Kasumi-1 (cell line): Measurements from ENCODE around the gene WDSUB1.

Source experiments
- DNase-seq, 2 experiments: peaks; one replicate each; lab custom pipeline; 2025; lab: John Stamatoyannopoulos, UW

Gene WDSUB1, protein sequence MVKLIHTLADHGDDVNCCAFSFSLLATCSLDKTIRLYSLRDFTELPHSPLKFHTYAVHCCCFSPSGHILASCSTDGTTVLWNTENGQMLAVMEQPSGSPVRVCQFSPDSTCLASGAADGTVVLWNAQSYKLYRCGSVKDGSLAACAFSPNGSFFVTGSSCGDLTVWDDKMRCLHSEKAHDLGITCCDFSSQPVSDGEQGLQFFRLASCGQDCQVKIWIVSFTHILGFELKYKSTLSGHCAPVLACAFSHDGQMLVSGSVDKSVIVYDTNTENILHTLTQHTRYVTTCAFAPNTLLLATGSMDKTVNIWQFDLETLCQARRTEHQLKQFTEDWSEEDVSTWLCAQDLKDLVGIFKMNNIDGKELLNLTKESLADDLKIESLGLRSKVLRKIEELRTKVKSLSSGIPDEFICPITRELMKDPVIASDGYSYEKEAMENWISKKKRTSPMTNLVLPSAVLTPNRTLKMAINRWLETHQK

DNA sequence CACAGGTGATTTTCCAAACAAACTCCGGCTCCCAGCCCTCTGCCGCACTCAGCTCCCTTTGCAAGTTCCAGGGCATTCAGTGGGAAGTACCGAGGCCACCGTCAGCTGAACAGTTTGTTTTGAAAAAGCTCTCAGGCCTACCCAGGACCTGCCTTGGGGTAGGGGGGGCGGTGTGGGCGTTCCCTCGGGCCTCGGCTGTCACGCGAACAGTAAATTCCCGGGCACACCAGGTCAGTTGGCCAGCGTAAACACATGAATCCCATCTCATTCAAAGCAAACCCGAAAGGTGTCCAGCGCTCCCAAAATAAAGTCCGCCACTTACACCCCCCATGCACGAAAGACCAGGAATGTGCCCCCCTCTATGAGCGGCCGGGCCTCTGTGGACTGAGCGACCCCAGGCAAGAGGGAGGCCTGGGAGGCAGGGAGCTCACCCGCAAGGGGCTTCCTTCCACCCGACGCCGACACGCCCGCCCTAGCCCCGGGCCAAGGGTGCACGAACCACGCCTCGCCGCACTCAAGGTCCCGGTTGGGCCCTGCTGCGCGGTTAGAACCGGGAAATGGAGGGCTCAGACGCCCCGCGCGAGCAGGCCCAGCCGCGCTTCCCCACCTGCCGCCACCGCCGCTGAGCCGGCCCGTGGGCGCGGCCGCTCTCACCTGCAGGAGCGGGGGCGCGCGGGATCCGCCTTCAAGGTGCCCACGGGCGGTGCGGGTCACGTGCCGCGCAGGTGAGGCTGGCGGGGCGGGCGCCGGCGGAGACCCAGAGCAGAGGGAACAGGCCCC is at the start of gene WDSUB1:
Gene WDSUB1, minus strand, starts transcription at position 775 of the 780 bp plus-strand sequence. CDS start 3,634 bp downstream, outside the sequence.
- DNase-seq: peak; percentile 45 to 58

DNA sequence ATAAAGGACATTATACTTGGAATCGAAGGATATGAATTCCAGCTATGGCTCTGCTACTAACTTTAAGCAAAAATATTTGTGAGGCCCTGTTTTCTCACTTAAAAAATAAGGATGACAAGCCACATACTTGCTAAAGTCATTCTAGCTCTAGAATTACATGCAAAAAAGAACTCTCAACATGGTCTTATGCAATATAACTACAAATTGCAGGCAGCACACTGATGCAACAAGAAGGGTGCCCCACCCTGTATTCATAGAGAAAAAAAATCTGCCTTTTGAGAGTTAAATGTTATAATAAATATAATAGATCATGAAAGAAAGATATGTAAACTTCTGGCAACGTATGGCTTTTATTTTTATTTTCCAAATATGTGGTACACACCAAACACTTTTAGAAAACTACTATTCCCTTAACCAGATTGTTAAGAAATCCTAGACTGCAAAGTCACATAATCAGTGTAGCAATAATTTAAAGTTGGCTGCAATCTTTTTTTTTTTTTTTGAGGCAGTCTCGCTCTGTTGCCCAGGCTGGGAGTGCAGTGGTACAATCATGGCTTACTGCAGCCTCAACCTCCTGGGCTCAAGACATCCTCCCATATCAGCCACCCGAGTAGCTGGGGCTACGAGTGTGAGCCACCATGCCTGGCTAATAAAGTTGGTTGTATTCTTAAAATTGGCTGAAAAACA is 40.2 kb upstream of the WDSUB1 start:
- no peak for DNase-seq

DNA sequence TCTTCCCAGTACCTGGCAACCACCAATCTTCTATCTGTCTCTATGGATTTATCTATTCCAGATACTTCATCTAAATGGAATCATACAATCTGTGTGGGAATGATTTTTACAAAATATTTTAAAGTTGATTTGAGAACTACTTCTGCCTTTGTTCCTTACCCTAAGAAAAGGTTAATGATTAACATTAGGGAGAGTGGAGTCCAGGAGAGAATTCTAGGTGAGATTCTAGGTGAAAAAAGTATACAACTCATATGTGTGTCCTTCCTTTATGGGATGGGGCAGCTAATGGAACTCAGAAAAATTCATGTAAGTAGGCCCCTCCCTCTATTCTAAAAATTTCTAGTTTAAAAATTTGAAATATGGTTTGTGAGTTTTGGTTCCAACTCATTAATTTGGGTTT is 35.9 kb upstream of the WDSUB1 start:
- DNase-seq: no peak

DNA sequence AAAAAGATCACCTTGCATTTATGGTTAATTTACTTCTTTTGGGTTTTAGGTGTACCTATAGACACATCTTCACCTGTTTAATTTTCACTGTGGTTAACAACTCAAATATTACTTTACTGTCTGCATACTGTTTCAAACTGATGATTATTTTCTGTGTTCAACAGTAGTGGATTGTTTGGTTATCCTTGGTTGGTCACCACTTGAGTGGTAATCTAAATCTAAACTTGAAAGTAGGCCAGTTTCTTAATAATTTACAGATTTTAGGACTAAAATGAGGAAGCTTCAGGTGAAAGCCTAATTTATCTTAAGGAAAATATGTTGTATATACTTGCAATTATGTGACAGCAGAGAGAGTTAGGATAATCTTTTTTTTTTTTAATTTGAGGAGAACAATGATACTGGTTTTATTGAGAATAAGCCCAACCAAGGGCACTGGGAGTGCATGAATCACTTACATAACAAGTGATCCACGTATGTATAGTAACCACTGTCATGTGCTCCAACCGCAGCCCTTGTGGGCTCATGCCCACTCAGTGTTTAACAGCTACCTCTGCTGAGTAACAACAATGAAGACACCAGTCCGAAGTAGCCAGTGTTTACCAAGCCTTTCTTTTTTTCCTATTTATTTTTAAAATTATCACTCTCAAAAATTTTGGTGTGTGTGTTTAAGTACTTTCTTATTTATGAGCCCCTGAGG is 31.0 kb upstream of the WDSUB1 start:
- no peak for DNase-seq

DNA sequence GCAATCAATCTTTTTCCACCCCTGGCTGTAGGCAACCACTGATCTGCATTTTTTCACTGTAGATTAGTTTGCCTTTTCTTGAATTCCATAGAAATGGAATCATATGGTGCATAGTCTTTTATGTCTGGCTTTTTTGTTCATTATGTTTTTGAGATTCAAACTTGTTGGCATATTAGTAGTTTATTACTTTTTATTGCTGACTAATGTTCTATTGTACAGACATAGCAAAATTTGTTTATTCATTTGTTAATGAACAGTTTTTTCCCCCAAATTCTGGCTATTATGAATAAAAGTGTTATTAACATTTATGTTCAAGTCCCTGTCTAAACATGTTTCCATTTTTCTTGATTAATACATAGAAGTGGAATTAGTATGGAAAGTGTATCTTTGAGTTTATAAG is 21.4 kb upstream of the WDSUB1 start:
- DNase-seq: no peak

DNA sequence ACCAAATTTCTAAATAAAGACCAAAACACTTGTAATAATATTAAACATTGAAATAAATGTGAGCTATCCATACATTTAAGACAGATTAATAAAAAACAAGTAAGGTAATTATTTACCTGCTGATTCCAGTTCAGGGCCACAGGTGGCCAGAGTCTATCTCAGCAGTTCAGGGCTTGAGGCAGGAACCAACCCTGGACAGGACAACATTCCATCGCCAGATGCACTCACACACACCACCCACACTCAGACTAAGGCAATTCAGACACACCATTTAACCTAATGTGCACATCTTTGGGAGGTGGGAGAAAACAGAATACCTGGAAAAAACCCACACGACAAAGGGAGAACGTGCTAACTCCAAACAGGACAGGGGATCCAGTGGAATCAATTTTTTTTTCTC is 14.1 kb upstream of the WDSUB1 start:
- DNase-seq: no peak

DNA sequence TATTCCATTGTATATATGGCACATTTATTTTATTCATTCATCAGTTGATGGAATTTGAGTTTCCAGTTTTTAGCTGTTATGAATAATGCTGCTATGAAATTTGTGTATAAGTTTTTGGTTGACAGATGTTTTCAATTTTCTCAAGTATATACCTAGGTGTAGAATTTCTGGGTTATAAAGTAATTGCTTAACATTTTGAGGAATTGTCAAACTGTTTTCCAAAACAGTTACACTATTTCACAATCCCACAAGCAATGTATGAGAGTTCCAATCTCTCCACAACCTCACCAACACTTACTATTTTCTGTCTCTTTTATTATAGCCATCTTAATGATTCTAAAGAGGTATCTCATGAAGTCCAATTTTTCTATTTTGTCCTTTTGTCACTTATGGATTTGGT is 12.5 kb upstream of the WDSUB1 start:
- no peak for DNase-seq

DNA sequence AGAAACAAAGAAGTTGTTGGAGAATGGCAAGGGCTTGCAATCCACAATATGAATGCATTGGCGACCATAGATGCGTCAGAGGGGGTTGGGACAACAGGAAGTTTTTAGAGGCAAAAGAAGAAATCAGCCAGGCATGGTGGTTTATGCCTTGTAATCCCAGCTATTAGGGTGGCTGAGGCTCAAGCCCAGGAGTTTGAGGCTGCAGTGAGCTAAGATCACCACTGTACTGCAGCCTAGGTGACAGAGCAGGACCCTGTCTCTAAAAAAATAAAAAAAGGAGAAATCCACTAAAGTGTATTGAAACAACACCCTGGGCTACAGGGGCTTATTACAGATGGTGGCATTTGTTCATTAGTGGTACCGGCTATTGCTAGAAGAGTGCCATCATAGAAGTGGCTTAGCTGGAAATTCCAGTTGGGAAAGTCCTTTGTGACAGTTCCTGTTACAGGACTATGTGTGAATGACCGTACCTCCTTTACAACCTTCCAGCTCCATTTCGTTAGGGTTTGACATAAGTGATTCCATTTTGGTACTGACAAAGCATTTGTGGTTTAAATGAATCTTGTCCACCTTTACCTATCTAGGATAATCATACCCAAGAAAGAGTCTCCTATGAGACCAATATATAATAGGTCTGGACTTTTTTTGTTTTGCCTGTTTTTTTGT is 10.7 kb upstream of the WDSUB1 start:
- no peak for DNase-seq

DNA sequence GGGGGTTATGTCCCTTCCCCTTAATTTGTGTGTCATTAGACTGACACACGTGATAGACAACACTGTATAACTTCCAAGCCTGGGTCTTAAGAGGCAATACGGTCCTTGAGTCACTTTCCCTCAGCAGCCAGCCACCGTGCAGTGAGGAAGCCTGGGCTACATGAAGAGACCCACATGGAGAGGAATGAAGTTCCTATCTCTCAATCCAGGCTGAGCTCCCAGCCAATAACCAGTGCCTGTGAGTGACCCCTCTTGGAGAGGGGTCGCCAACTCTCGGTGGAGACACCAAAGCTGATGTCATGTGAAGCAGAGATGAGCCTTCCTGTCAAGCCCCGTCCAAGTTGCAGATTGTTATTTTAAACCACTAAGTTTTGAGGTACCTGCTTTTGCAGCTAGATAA is 5.7 kb upstream of the WDSUB1 start:
- no peak for DNase-seq

DNA sequence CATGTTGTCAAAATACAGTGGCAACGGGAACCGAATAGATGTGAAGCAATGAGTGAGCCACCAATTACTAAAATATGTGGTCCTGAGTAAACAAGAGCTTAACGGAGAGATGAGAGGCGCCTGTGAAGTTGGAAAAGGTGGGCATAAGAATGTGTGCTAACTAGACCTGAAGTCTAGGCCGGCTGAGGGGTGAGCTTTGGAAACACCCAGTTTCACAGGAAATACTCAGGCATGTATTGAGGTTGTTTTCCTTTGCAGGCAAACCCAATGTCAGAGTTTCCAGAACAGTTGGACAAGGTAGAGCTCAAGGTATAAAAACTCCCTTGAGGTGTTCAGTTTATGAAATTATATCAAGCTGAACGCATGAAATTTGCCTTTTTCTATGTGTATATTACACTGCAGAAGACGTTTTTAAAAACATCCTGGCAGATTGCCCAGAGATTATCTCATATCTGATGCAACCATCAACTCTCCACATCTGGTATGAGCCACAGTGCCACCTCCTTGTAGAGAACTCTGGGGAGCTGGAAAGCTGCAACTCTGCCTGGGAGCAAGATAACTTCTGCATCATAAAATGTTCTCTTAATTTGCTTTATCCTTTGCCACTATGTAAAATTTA is 3.9 kb upstream of the WDSUB1 start:
- peak; percentile 93 to 96 for DNase-seq

DNA sequence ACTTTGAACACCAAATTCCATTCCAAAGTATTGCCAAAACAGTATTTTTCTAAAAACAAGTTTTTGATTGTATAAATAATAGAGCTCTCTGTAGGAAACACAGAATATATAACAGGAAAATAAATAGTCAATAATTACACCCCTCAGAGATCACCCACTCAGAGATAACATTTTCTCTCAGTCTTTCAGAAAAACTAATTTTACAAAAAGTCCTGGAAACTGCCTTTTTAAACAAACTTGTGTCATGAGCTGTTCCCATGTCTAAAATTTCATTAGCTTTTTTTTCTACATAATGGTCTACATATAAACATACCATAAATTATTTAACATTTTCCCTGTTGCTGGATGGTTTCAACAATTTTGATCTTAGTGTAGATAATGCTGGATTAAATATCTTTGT is 1.2 kb upstream of the WDSUB1 start:
- DNase-seq: no peak

DNA sequence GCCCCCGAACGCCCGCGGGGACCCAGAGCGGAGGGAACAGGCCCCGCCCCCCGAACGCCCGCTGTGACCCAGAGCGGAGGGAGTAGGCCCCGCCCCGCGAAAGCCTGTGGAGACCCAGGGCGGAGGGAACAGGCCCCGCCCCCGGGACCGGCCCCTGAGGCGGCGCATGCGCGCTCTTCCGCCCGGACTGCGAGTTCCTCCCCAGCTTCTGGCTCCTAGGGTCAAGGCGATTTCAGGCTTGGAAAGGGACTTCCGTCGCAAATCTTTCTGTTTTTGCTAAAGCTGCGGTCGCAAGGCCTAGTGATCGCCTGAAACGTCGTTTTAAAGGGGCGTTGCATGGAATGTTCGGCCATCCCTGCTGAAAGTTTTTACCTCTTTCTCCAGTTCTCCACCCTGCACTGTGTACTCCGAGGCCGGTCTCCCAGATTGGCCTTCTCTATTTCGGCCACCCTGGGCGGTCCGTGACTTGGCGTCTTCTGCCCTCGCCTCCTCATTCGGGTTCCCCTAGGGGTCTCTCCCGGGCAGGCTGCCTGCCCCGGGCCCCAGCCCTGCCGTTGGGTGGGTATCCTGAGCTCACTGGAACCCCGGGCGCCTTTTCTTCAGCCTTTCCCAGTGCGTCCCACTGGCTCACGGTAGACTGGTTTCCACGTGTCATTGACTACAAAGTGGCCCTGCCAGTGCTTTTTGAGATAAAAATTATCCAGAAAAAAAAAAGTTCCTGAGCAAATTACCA is 372 bp upstream of the WDSUB1 start:
- peak; percentile 96 to 97 for DNase-seq

DNA sequence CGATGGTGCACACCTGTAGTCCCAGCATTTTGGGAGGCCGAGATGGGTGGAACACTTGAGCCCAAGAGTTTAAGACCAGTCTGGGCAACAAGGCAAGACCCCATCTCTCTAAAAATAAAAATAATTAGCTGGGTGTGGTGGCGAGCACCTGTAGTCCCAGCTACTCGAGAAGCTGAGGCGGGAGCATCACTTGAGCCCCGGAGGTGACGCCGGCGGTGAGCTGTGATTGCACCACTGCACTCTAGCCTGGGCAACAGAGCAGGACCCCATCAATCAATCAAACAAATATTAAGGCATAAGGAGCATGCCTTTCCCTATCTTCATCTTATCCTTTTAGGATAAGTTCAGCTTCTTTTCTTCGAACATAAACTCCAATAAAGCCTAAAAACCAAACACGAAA is 1.1 kb downstream of the WDSUB1 start:
- DNase-seq: peak in 1 of 2 experiments; percentile 51

DNA sequence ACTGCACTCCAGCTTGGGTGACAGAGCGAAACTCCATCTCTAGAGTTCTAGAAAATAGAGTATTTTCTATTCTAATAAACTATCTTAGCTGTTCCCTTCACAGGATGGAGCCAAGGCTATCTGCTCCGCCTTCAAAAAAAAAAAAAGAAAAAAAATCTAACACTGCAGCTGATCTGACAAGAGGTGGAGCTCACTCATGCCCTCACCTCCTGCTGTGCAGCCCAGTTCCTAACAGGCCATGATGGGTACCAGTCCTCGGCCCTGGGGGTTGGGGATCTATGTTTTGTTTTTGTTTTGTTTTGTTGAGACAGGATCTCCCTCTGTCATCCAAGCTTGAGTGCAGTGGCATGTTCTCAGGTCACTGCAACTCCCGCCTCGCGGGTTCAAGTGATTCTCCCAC is 3.0 kb downstream of the WDSUB1 start:
- DNase-seq: no peak

DNA sequence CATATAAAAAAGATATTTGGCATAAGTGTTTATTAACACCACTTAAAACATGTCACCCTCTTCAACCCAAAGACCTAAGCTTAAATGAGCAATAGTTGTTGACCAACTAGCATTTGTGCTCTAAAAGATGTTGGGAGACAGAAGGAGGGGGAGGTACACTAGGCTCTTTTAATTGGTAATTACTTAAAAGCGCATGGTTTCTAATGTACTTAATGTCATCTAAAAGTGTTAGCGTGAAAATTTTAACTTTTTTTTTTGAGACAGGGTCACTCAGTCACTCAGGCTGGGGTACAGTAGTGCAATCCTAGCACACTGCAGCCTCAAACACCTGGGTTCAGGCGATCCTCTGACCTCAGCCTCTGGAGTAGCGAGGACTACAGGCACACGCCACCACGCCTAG is 5.5 kb downstream of the WDSUB1 start:
- DNase-seq: no peak

DNA sequence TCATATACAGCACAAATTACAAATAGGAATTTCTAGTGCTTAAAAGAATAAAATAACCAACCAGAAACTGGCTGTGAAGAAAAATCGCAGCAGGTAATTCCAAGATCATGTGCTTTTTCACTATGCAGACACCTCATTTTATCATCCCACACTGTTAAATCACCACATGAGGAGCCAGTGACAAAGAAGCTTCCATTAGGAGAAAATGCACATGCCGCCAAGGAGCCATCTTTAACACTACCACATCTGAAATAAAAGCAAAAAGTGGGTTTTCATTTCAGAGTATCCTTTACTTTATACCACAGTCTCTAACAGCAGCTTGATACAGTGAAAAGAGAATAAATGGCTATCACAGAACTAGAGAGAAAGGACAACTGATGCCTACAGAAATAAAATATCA is 6.8 kb downstream of the WDSUB1 start:
- no peak for DNase-seq

DNA sequence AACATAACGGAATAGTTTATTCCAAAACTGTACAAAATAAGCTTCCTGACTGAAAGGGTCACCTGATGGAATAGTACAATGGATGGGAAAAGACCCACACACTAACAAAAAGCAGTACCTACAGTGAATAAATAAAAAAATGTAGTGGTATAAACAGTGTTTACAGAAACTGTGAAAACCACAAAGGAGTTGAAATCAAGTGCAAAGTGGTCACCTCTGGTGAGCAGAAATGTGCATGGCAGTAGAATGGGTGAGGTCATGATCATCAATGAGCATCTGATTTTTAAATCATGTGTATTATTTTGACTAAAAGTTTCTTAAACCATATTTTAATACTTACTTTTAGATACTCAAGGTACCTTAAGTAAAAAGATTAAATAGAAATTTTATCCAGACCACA is 11.4 kb downstream of the WDSUB1 start:
- DNase-seq: no peak

DNA sequence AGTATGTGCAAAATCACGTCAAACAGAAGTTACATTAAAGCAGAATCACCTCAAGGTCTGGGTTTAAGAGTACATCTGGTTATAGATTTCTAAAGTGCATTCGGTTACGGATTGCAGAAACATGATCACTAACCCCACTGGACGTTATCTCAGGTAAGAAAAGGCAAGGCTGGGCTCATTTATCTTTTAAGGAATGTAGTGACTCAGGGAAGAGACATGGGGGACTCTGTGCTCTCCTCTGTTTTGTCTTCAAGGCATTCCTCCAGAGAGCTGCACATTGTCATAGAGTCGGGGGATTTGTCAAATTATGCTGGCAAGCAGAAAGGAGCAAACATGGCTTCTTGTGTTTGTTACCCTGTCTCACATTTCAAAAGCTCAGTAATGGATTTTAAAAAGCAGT is 14.3 kb downstream of the WDSUB1 start:
- no peak for DNase-seq

DNA sequence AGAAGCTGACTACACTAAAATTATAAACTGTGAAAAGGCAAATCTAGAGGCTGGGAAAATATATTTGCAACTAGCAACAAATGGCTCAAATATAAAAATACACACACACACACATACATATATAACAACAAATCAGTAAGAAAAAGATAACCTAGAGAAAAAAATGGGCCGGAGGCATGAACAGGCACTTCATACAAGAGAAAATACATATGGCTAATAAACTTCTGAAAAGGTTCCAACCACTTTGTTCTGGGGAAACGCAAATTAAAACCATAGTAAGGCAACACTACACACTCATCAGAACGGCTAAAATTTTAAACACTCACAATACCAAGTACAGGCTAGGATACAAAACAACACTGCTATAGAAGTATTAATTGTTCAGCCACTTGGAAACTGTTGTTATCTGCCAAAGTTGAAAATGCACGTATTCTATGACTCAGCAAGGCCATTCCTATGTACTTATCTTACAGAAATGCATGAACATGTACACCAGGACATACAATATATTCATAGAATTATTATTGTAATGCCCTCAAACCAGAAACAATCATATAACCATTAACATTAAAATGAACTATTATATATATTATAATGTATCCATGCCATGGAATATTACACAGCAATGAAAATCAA is 15.6 kb downstream of the WDSUB1 start:
- DNase-seq: no peak

DNA sequence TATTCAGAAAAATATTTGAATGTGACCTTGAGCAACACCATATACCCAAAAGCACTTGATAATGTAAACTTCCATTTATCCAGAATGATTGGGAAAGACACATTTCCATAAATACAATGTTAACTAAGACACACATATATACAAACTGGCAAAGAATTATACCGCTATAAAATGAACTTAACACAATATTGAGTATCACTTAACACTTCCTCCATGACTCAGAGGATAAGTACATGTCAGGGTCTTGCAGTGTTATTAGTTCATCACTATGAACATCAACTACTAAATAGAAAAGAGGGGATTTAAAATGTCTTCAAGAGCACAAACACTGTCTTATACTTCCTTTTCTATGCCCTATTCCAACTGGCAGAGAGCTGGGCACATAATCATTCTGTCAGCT is 18.6 kb downstream of the WDSUB1 start:
- peak in 1 of 2 experiments; percentile 15 for DNase-seq
